Activated naive CD4-positive, alpha-beta T cell treated with Interleukin-2 at 50 U/mL for 16 hours (primary cell): ENCODE measurements around the gene CIBAR2.

Experiments
- DNase-seq: peaks from one replicate; pipeline ENCODE4 v3.0.0-alpha.2; 2020

Gene CIBAR2

GRCh38 chr16:85144026-85144915 lies 32.0 kb upstream of the CIBAR2 start:
- no peak for DNase-seq

GRCh38 chr16:85142771-85143211 lies 30.5 kb upstream of the CIBAR2 start:
- no peak for DNase-seq

- no peak for DNase-seq
Observed at GRCh38 chr16:85142129-85142513, 29.8 kb upstream of the CIBAR2 start.

- DNase-seq = no peak
Observed at GRCh38 chr16:85141491-85142128, 29.3 kb upstream of the CIBAR2 start.

GRCh38 chr16:85140455-85141012 lies 28.3 kb upstream of the CIBAR2 start:
- DNase-seq = no peak

- DNase-seq = no peak
Observed at GRCh38 chr16:85139881-85140339, 27.6 kb upstream of the CIBAR2 start.

- DNase-seq = no peak
Observed at GRCh38 chr16:85138825-85139627, 26.8 kb upstream of the CIBAR2 start.

GRCh38 chr16:85138073-85138824 lies 26.0 kb upstream of the CIBAR2 start:
- DNase-seq = no peak

GRCh38 chr16:85137323-85138072 lies 25.2 kb upstream of the CIBAR2 start:
- no peak for DNase-seq

GRCh38 chr16:85136702-85137322 lies 24.5 kb upstream of the CIBAR2 start:
- no peak for DNase-seq

- no peak for DNase-seq
Observed at GRCh38 chr16:85136213-85136701, 24.0 kb upstream of the CIBAR2 start.

- DNase-seq = no peak
Observed at GRCh38 chr16:85134789-85135142, 22.5 kb upstream of the CIBAR2 start.

GRCh38 chr16:85134076-85134788 lies 22.0 kb upstream of the CIBAR2 start:
- no peak for DNase-seq

GRCh38 chr16:85133290-85133599 lies 21.0 kb upstream of the CIBAR2 start:
- DNase-seq = no peak

- no peak for DNase-seq
Observed at GRCh38 chr16:85132456-85133289, 20.4 kb upstream of the CIBAR2 start.

GRCh38 chr16:85130705-85131028 lies 18.4 kb upstream of the CIBAR2 start:
- DNase-seq = no peak

GRCh38 chr16:85129876-85130704 lies 17.8 kb upstream of the CIBAR2 start:
- no peak for DNase-seq

- no peak for DNase-seq
Observed at GRCh38 chr16:85128079-85128837, 16.0 kb upstream of the CIBAR2 start.
